ENCODE results near the gene CDC42BPB. TPM values are rescaled to one million over a fixed set of nuclear protein-coding genes. Genes with fewer than 3 reads are reported as not detected.
"Not testable (repeated sequence)": the region's sequence is repeated elsewhere in the genome, so short reads cannot be mapped to it uniquely, and the experiment has no call there.

Gene CDC42BPB
- total RNA-seq, 2 experiments from 2014 or later, result 0.78 to 0.81 TPM

DNA sequence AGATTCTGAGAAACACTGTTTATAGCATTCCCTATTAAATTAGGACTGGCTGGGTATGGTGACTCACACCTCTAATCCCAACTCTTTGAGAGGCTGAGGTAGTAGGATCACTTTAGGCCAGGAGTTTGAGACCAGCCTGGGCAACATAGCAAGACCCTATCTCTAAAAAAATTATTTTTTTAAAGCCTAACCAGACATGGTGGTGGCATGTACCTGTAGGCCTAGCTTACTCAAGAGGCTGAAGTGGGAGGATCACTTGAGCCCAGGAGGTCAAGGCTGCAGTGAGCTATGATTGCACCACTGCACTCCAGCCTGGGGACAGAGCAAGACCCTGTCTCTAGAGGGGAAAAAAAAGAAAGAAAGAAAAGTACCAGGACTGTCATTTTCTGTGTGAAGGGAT, 160.6 kb downstream of the CDC42BPB start:
- peaks cover 19% of the 10 kb centered on the region for H3K4me1 Mint-ChIP-seq
- POLR2A ChIA-PET, result interaction anchor here (1.1 to 1.4 kb wide), 2 partner anchors 10 to 17 kb away, joined by 3 to 4 read pairs; no protein-coding TSS in a partner anchor

DNA sequence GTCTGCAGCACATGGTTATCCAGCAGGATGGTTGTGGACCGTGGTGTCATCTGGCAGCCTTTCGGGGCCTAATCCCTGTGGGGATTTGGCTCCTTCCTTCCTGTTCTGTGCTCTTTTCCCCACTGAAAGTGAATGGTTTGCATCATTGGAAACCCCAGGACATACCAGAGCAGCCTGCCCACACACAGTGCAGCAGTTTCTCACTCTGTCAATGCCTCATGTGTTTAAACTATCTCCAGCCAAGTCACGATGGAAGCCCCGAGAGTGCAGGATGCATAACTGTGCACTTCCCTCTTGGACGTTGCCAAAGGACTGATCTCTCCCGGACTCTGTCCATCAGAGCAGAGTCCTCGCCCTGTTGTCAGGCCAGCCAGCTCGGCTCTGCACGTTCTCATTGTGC, 163.9 kb downstream of the CDC42BPB start:
- Mint-ChIP-seq H3K4me3 (no peak overlapping the region), H3K4me1 (peaks cover 4% of the 10 kb centered on the region), H3K27ac (no peak overlapping the region), H3K36me3 (ENCODE audit: low read depth) (peaks cover 42% of the 10 kb centered on the region), H3K27me3 (no peaks in the 10 kb centered on the region), H3K9me3 (no peaks in the 10 kb centered on the region)
- ChIA-PET POLR2A (no interaction called here), CTCF (no interaction called here)
- no peak for DNase-seq

More for the DNA sequence above, 160.6 kb downstream of the CDC42BPB start:
- peaks cover 42% of the 10 kb centered on the region for H3K36me3 Mint-ChIP-seq (ENCODE audit: low read depth)
- not testable (repeated sequence) for H3K9me3 Mint-ChIP-seq, H3K27me3 Mint-ChIP-seq, H3K4me3 Mint-ChIP-seq, DNase-seq
- H3K27ac Mint-ChIP-seq, result peak overlapping the region; percentile 9
- CTCF ChIA-PET, result interaction anchor here (1.1 kb wide), 1 partner anchor 208 kb away, joined by 3 read pairs; no protein-coding TSS in a partner anchor

DNA sequence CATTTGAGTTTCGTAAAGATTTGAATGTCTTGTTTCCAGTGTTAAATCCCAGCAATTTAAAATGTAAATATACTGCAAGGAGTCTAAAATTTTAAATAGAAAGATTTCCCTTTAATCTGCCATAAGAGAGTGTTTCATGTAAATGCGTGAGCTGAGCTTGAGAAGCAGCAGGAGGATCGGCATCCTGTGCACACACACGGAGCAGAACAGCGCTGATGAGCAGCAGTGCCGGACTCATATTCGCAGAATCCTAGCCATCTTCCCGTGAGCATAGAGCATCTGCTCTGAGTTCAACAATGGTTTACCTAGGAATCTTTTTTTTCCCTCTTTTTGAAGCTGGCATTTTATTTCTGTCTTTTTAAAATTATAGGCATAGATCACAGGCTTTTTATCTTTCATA, 164.7 kb downstream of the CDC42BPB start:
- POLR2A ChIA-PET, result no interaction called here

DNA sequence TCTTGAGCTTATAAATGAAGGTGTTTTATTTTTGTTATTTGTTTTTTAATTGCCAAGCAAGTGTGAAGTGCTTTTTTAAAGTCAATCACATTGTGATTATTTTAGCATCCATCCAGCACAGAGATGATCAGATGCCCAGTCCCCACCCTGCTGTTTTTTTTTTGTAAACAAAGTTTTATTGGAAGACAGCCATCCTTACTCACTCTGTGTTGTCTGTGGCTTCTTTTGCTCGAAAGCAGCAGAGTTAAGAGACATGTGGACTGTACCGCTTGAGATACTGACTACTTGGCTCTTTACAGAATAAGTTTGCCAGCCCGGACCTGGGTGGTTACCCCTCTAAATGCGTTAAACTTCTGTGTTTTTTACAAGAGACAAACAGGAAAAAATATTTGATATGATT, 165.8 kb downstream of the CDC42BPB start:
- Mint-ChIP-seq H3K27me3 (no peaks in the 10 kb centered on the region), H3K4me1 (no peaks in the 10 kb centered on the region), H3K4me3 (no peak overlapping the region), H3K36me3 (ENCODE audit: low read depth) (peaks cover 48% of the 10 kb centered on the region), H3K27ac (no peak overlapping the region), H3K9me3 (no peaks in the 10 kb centered on the region)
- ChIA-PET POLR2A (no interaction called here), CTCF (no interaction called here)
- no peak for DNase-seq

More for the DNA sequence above, 164.7 kb downstream of the CDC42BPB start:
- Mint-ChIP-seq H3K27me3 (no peaks in the 10 kb centered on the region), H3K27ac (no peak overlapping the region), H3K4me1 (peaks cover under 1% of the 10 kb centered on the region), H3K9me3 (no peaks in the 10 kb centered on the region), H3K4me3 (no peak overlapping the region), H3K36me3 (ENCODE audit: low read depth) (peaks cover 44% of the 10 kb centered on the region)
- no peak for DNase-seq
- CTCF ChIA-PET, result no interaction called here

DNA sequence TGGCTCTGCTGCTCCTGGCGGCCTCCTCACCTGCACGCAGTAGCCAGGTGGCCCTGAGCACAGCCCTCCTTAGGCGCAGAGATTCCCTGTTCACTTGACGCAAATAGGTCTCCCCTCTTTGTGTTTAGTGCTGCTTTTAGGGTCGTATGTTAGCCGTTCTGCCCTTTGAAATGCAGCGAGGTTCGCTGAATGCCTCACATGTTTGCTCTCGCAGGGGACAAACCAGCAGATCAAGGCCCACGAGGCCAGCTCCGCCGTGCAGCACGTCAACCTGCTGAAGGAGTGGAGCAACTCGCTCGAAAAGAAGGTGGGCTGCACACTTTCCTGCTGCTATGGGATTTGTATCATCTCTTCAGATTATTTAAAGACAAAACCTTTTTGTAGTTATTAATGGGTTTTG, 166.2 kb downstream of the CDC42BPB start:
- POLR2A ChIA-PET, result no interaction called here
- no peaks in the 10 kb centered on the region for H3K4me1 Mint-ChIP-seq
- no peak for DNase-seq
- no peak overlapping the region for H3K4me3 Mint-ChIP-seq
- CTCF ChIA-PET, result no interaction called here
- H3K27ac Mint-ChIP-seq, result no peak overlapping the region
- H3K36me3 Mint-ChIP-seq (ENCODE audit: low read depth), result peaks cover 52% of the 10 kb centered on the region
- H3K9me3 Mint-ChIP-seq, result no peaks in the 10 kb centered on the region
- no peaks in the 10 kb centered on the region for H3K27me3 Mint-ChIP-seq

DNA sequence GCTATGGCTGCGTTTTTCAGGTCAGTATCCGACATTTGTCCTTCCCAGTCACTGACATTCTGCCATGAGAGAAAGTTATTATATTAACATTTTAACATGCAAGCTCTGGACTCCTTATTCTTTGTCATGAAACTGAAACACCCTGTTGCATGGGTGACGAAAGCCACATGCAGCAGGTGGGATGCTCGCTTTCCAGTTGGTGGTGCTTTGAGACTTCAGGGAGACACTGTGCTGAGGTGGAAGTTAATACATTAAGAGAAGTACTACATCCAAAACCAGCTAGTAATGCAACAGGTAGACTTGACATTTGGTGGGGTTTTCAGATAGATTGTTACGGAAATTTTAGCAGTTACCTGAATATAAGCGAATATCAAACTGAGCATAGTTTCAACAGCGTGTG, 167.7 kb downstream of the CDC42BPB start:
- no peaks in the 10 kb centered on the region for H3K27me3 Mint-ChIP-seq
- ChIA-PET POLR2A (no interaction called here), CTCF (no interaction called here)
- no peaks in the 10 kb centered on the region for H3K4me1 Mint-ChIP-seq
- H3K27ac Mint-ChIP-seq, result no peak overlapping the region
- peaks cover 44% of the 10 kb centered on the region for H3K36me3 Mint-ChIP-seq (ENCODE audit: low read depth)
- H3K4me3 Mint-ChIP-seq, result no peak overlapping the region
- H3K9me3 Mint-ChIP-seq, result no peaks in the 10 kb centered on the region
- DNase-seq, result no peak

DNA sequence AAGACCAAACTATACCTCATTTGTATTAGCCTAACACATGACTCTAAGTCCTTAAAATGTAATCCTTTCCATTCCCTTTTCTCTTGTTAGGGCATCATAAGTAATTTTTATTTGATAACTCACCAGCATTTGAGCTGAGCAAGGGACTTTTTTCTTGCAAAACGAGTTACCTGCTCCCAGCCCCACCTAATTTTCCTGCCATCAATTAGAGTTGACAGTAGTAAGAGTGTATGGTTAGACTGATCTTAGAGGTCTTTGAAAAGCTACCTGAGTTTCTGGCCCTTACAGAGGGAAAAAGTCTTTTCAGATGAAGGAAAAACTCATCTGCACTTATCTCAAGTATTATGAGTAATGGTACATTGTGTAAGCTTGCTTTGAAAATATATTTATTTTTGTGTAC, 168.6 kb downstream of the CDC42BPB start:
- H3K27ac Mint-ChIP-seq, result no peak overlapping the region
- CTCF ChIA-PET, result no interaction called here
- H3K9me3 Mint-ChIP-seq, result no peaks in the 10 kb centered on the region
- no peaks in the 10 kb centered on the region for H3K27me3 Mint-ChIP-seq
- H3K4me3 Mint-ChIP-seq, result no peak overlapping the region
- no peaks in the 10 kb centered on the region for H3K4me1 Mint-ChIP-seq
- H3K36me3 Mint-ChIP-seq (ENCODE audit: low read depth), result peaks cover 47% of the 10 kb centered on the region
- POLR2A ChIA-PET, result interaction anchor here (1.0 kb wide), 1 partner anchor 11 kb away, joined by 3 read pairs; no protein-coding TSS in a partner anchor
- DNase-seq, result no peak

DNA sequence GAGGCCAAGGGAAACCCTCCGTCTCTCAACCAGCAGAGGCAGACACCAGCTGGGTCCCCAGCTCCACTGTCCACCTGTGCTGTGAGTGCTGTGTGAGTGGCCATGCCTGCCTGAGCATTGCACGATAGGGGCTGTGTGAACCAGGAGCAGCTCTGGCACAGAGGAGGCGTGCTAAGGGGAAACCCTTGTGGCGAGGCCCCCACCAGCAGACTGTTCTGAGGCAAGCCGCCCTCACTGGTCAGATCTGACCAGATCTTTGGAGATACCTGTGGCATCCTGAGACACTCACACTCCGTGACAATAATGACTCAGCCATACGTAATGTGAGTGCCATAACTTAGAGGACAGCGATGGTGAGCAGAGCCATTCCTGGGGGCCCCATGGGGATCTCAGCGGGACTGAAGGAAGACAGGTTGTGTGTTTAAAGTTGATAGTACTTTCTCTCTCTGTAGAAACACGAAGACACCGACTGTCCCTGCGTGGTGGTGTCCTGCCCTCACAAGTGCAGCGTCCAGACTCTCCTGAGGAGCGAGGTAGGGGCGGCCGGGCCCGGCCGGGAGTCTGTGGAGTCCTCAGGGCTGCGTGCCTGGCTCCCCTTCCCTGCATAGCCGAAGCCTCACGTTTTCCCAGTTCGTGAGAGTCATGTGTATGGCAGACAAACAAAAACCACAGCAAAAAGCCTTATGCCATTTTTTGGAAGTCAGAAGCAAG, 171.5 kb downstream of the CDC42BPB start:
- POLR2A ChIA-PET, result no interaction called here
- H3K4me1 Mint-ChIP-seq, result peaks cover 19% of the 10 kb centered on the region
- no peaks in the 10 kb centered on the region for H3K9me3 Mint-ChIP-seq
- no peak overlapping the region for H3K4me3 Mint-ChIP-seq
- CTCF ChIA-PET, result no interaction called here
- H3K27ac Mint-ChIP-seq, result no peak overlapping the region
- H3K36me3 Mint-ChIP-seq (ENCODE audit: low read depth), result peaks cover 37% of the 10 kb centered on the region
- H3K27me3 Mint-ChIP-seq, result no peaks in the 10 kb centered on the region
- DNase-seq, result no peak

DNA sequence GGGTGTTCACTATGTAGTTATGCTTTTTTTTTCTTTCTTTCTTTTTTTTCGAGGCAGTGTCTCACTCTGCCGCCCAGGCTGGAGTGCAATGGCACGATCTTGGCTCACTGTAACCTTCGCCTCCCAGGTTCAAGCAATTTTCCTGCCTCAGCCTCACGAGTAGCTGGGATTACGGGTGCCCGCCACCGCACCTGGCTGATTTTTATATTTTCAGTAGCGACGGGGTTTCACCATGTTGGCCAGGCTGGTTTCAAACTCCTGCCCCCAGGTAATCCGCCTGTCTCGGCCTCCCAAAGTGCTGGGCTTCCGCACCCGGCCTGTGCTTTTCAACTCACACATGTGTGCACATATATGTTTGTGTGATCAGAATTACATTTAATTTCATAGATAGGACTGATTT, 173.8 kb downstream of the CDC42BPB start:
- Mint-ChIP-seq H3K27me3 (no peaks in the 10 kb centered on the region), H3K27ac (no peak overlapping the region), H3K4me3 (no peak overlapping the region), H3K4me1 (peaks cover 19% of the 10 kb centered on the region), H3K36me3 (ENCODE audit: low read depth) (peaks cover 34% of the 10 kb centered on the region), H3K9me3 (no peaks in the 10 kb centered on the region)
- no peak for DNase-seq
- ChIA-PET POLR2A (no interaction called here), CTCF (no interaction called here)

DNA sequence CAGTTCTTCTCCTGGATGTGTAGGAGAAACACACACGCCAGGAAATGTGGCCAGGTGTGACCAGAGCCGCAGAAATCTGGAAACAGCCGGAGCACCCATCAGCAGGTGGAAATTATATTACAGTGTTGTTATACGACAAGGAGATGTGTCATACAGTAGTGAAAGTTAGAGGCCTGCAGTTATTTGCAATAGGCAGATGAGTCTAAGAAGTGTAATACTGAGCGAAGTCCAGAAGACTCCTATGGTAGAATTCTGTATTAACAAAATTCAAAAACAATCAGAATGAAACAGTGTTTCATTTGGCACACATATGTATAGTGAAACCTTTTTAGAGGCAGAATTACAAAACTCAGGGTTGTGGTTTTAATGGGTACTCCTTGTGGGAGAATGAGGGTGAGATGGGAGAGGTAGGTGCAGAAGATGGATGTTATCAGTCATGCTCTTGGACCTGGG, 174.2 kb downstream of the CDC42BPB start:
- peak overlapping the region; percentile 34 for H3K27ac Mint-ChIP-seq
- H3K4me1 Mint-ChIP-seq, result peaks cover 19% of the 10 kb centered on the region
- H3K36me3 Mint-ChIP-seq (ENCODE audit: low read depth), result peaks cover 30% of the 10 kb centered on the region
- ChIA-PET CTCF (no interaction called here), POLR2A (no interaction called here)
- DNase-seq, result no peak
- no peaks in the 10 kb centered on the region for H3K27me3 Mint-ChIP-seq
- H3K4me3 Mint-ChIP-seq, result no peak overlapping the region
- no peaks in the 10 kb centered on the region for H3K9me3 Mint-ChIP-seq

Other genes starting within 250 kb of the CDC42BPB start
- under 1 TPM; 0.20 to 0.23 TPM for gene AMN, start 134.9 kb downstream of the CDC42BPB start, total RNA-seq
- gene LBHD2, start 26.7 kb upstream of the CDC42BPB start, total RNA-seq, result not detected
- gene EXOC3L4, start 37.2 kb upstream of the CDC42BPB start, total RNA-seq, result not detected
- under 1 TPM; 0.20 to 0.50 TPM for gene TNFAIP2, start 65.9 kb upstream of the CDC42BPB start, total RNA-seq